GM18511 (cell line): ENCODE data around the gene RNASE8.
A peak's percentile ranks its signal among the peaks of the same experiment; 100 is the strongest.

Experiments
- ATAC-seq: cut with Tn5 transposase; IDR thresholded peaks from one replicate; pipeline ENCODE4 v1.9.1; 2021; ENCODE audit warnings: mild to moderate bottlenecking, moderate library complexity; ENCODE audit not compliant: unreplicated experiment

Gene RNASE8

DNA sequence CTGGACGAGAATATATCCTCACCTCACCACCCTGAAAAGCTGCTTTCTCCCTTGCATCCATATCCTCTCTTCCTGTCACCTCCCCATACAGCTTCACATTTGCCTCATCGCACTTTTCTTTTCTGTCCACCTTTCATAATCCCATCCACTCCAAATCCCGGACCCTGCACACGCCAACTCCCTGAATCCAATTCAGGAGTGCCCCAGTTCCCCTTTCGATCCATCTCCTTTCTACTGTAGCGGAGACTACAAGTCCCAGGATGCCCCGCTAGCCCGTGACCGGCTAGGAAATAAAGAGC, 45.7 kb downstream of the RNASE8 start:
- no peak for ATAC-seq

DNA sequence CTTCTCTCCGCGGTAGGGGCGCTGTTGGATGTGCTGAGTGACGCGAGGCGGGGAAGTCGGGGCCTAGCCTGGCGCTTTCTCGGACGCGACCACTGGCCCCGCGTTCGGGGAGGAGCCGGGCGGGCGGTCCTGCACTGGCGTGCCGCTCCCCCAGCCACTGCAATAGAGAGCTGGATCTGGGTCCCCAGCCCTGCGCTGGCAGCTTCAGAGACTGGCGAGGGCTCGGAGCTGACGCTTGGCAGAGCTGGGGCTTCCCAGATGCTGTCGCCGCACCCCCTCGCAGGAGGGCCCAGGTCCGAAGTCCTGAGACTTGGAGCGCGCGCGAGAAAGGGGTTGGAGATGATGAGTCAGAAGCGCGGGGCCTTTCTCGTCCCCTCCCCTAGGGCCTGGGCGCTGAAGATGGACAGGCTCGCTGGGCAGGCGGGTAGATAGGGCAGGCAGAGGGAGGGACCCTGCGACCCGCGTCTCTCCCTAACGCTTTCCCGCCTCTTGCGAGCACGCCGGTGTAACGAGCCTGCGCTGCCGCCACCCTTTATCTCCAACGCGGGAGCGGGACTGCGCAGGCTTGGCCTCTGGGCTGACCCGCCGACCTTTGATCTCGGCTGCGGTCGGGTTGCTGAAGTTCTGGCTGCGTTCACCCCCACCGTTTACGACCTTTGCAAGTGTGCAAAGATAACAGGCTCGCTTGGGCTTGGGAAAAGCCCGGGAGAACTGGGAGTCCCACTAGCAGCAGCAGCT, 46.3 kb downstream of the RNASE8 start:
- peak; percentile 94 for ATAC-seq

DNA sequence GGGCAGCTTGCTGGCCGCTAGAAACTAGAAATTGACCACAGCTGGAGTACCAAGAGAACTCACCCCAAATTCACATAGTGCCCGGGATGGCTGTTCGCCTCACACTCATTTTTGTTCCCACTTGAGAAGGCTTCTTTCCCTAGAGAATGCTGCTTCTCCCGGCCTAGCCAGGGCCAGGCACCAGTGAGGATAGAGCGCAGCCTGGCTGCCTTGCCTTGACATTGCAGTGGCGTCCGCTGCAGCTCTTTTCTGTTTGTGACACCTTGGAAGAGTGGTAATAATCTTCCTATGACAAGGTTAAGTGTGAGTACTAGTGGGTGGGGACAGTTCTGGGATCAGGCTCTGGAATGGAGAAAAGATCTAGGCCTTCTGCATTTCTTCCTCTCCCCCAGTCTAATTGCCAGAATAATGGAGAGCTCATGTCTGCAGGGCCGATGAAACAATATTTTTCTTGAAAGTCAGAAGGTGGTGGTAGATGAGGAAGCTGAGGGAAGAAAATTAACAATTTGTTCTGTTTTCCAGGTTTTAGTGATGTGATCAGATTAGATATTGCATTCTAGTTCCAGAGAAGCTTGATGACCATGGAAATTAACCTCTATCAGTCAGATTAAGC, 46.9 kb downstream of the RNASE8 start:
- ATAC-seq: peak; percentile 50

DNA sequence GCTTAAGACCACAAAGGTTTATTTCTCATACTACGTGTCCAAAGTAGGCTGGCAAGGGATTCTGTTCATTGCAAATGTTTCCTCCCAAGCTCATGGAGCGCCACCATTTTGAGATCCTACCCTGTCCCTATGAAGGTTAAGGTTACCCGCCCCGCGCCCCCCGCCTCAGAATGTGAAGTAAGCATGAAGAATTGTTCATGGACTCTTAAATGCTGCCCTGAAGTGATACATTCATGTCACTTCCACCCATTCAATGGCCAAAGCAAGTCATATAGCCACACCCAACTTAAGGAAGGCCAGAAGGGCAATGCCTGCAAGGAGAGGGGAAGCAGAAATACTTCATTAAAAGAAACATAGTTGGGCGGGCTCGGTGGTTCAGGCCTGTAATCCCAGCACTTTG, 47.5 kb downstream of the RNASE8 start:
- no peak for ATAC-seq

DNA sequence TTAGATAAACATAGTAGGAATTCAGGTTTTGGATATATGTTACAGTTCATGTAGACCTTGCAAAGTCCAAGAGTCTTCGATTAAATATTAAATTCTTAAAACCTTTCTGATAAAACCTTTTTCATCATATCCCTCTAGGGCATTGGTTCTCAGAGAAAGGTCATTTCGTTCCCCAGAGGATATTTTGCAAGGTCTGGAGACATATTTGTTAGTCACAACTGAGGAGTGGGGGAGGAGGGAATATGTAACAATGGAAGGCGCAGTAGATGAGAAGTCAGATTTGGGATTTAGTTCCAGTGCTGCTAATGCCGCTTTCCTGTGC, 48.5 kb downstream of the RNASE8 start:
- ATAC-seq: no peak

DNA sequence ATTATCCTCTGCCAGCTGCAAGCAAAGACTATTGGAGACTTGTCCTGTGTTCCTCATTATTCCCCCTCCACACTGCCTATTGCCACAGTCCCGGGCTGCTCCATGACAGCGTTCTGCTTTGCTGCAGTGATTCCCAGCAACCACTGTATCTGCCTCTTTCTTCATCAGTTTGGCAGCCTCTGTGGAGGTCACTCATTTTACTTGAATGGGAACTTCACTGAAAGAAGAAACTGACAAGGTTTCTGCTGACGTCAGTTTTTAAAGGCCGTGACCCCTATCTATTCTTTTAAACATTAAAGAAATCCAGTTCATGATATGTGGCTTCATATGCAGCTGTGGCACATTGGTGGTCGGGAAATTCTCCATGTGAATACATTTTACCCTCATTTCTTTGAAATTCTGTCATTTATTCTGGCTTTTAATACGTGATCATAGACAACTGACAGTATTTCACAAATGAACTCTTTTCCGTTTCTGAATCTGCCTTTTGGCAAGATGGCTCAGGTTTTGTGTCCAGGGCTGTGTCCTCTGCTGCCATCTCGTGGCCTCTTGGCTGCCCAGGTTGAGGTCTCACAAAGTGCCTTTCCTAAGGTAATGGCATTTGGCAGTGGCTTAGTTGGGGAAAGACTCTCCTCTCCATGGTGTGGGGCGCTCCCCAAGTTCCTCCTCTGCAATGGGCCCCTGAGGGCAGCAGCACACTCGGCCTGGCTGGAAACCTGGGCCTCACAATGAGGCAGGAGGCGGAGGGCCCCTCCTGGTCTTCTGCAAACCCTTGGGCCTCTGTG, 49.1 kb downstream of the RNASE8 start:
- ATAC-seq: no peak

DNA sequence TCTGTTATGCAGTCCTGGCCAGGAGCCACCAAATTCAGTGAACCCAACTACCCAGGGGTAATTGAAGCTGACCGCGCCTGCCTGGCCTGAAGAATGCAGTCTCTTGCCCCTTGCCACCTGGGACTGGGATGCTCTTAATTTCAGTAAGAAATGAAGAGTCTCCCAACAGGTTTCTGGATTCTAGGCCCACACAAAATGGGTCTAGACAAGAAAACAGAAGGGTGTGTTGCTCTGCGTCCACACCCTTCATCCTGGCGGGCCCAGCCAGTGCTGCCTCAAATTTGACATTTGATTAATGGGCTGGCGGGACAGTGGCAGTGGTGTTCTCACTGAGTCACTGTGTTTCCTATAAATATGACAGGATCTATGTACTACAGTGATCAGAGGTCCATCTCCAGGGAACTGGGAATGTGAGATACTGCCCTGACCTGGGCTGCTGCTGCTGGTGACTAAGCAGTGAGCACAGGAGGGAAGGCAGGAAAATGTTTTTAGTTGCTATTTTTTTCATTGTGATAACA, 49.7 kb downstream of the RNASE8 start:
- ATAC-seq: no peak
